ENCODE measurements around the gene CDK4. TPM values are rescaled to one million over a fixed set of nuclear protein-coding genes. Genes with fewer than 3 reads are reported as not detected.

Gene CDK4
- total RNA-seq, 3 donors from 2014 or later, result 41.4 to 62.7 (median 60.2) TPM

DNA sequence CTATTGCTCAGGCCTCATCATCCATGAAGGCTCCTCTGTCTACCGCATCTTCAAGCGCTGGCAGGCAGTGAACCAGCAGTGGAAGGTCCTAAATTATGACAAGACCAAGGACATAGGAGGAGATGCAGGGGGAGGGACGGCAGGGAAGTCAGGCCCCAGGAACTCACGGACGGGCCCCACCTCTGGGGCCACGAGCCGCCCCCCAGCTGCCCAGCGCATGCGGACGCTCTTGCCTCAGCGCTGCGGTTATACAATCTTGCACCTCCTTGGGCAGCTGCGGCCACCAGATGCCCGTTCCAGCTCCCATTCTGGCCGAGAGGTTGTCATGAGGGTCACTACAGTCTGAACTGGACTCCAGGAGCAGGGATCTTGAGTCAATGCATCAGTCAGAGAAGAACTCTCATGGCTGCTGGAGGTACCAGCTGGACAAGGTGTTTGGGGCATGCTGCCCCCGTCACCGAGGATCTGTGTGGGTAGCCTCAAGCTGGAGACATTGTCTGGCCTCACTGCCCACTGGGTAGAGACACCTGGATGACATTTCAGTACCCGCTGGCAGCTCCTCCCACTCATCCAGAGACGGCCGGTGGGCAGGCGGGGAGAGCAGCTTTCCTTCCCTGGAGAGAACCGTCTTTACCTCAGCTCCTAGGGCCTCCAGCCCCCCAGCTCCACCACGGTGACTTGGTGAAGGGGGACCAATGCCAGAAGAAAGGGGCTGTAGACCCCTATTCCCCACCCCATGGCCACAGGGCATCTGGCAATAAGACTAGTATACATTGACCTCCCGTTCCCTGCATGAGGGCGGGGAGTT, 6.6 kb upstream of the CDK4 start:
- intact Hi-C loops (cut with DNase I, micrococcal nuclease), result no loop called here
- TF ChIP-seq, protein P1, sequence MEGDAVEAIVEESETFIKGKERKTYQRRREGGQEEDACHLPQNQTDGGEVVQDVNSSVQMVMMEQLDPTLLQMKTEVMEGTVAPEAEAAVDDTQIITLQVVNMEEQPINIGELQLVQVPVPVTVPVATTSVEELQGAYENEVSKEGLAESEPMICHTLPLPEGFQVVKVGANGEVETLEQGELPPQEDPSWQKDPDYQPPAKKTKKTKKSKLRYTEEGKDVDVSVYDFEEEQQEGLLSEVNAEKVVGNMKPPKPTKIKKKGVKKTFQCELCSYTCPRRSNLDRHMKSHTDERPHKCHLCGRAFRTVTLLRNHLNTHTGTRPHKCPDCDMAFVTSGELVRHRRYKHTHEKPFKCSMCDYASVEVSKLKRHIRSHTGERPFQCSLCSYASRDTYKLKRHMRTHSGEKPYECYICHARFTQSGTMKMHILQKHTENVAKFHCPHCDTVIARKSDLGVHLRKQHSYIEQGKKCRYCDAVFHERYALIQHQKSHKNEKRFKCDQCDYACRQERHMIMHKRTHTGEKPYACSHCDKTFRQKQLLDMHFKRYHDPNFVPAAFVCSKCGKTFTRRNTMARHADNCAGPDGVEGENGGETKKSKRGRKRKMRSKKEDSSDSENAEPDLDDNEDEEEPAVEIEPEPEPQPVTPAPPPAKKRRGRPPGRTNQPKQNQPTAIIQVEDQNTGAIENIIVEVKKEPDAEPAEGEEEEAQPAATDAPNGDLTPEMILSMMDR (IDR thresholded peaks at IDR 0.05), result no peak

DNA sequence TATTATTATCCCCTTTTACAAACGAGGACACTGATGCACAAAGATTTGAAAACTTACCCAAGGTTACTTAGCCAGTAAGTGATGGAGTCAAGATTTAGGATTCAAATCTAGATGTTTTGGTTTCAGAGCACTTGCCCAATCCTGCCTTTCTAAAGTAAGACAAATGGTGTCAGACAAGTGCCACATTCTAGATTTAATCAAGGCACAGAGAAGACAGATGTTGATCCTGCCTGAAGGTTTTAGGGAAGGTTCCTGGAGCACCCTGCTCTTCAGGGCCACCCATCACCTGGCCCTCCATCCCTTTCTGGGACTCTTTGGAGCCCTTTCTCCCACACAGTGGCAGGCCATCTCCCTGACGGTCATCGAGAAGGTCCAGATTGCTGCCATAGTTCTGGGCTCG, 5.7 kb upstream of the CDK4 start:
- intact Hi-C loops (cut with DNase I, micrococcal nuclease), result no loop called here
- ATAC-seq, result no peak
- no peak for DNase-seq
- no peaks in the 10 kb centered on the region for H3K9me3 ChIP-seq
- no peak overlapping the region for H3K4me3 ChIP-seq
- TF ChIP-seq, protein P1 (IDR thresholded peaks at IDR 0.05), result no peak
- peaks cover 31% of the 10 kb centered on the region for H3K4me1 ChIP-seq (ENCODE audit: low read depth)
- no peaks in the 10 kb centered on the region for H3K36me3 ChIP-seq (ENCODE audit: low read depth)

More for the DNA sequence above, 6.6 kb upstream of the CDK4 start:
- H3K9me3 ChIP-seq, result no peaks in the 10 kb centered on the region
- H3K36me3 ChIP-seq (ENCODE audit: low read depth), result no peaks in the 10 kb centered on the region
- H3K4me3 ChIP-seq, result no peak overlapping the region
- DNase-seq (no peak), ATAC-seq (no peak)
- peaks cover 21% of the 10 kb centered on the region for H3K4me1 ChIP-seq (ENCODE audit: low read depth)

DNA sequence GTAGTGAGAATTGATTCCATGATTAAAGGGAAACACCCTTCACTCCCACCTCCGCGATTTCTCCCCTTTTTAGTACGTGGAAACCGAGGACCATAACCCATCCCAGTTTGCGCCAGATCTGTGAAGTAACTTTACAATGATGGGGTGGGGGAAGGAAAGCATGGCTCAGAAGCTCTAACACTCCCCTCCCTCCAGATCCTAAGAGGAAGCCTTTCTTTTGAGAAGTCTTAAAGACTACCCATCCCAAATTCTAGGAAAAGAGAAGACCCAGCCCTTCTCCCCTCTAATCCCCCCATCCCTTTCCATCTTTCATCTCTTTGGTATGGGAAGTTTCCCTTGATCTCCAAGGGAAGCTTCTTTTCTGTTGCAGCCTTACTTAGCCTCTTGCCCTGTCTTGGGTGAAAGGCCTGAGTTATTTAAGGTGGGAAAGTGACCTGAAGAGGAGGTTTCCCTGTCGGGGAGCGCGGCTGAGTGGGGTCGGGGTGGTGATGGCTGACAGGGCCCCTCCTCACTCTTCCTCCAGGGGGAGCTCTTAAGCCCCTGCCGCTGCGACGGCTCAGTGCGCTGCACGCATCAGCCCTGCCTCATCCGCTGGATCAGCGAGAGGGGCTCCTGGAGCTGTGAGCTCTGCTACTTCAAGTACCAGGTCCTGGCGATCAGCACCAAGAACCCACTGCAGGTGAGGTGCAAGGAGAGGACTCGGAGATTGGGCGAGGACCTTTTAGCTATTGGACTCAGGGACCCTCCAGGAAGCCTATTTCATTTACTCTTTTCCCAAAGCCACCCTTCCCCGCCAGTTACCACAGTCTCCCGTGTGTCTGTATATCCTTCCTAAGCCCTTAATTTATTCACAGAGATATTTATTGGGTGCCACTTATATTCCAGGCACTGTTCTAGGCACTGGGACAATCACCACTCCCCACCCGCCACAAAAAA, 4.6 kb upstream of the CDK4 start:
- peak; percentile 67 to 81 (median 73) for DNase-seq
- Histone ChIP-seq H3K9me3 (no peaks in the 10 kb centered on the region), H3K4me1 (ENCODE audit: low read depth) (peaks cover 35% of the 10 kb centered on the region), H3K4me3 (no peak overlapping the region), H3K36me3 (ENCODE audit: low read depth) (no peaks in the 10 kb centered on the region)
- intact Hi-C loops (cut with DNase I, micrococcal nuclease), result no loop called here
- TF ChIP-seq, protein P1 (IDR thresholded peaks at IDR 0.05), result peak; percentile 66
- ATAC-seq, result peak; percentile 21

DNA sequence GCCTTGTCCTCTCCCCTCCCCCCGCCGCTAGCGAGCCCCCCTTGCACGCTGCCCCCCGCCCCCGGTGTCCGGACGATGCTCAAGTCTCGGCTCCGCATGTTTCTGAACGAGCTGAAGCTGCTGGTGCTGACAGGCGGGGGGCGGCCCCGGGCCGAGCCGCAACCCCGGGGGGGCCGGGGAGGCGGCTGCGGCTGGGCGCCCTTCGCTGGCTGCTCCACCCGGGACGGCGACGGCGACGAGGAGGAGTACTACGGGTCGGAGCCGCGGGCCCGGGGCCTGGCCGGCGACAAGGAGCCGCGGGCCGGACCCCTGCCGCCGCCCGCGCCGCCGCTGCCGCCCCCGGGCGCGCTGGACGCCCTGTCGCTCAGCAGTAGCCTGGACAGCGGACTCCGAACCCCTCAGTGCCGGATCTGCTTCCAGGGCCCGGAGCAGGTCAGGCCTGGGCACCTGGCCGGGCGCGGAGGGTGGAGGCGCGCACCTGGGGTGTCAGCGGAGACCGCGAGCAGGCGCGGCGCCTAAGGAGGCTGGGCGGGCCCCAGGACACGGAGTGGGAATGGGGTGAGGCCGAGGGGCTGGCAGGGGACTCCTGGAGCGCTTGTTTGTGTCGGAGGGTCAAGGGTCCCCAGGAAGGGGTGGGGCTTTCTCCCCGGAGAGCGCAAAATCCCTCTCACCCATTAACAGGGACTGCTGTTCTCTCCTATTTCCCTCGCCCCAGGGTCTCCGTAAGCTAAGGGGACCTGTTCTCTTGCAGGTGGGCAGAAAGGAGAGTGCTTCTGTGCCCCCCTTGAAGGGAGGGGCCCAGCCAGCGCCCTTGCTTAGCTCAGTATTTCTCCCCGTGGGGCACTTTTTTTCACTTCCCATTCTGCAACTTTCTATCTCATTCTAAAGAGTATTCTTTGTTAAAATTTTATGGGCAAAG, 3.6 kb upstream of the CDK4 start:
- intact Hi-C loops (cut with DNase I, micrococcal nuclease), result no loop called here
- no peaks in the 10 kb centered on the region for H3K9me3 ChIP-seq
- ATAC-seq (peak; percentile 14), DNase-seq (peak; percentile 61 to 82 (median 79))
- H3K4me3 ChIP-seq, result peak overlapping the region; percentile 50
- H3K36me3 ChIP-seq (ENCODE audit: low read depth), result no peaks in the 10 kb centered on the region
- peaks cover 42% of the 10 kb centered on the region for H3K4me1 ChIP-seq (ENCODE audit: low read depth)
- TF ChIP-seq, protein P1 (IDR thresholded peaks at IDR 0.05), result no peak

DNA sequence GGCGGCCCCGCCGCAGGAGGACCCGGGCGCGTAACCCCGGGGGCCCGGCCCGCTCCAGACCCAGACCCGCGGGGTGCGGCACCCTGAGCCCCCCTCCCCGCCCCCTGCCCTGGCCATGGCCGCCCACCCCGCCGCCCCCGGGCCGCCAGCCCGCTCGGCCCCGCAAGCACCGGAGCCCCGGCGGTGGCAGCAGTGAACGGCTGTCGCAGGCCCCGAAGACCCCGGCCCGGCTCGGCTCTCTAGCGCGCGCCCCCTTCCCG, 3.0 kb upstream of the CDK4 start:
- TF ChIP-seq, protein P1 (IDR thresholded peaks at IDR 0.05), result no peak
- ATAC-seq, result no peak
- intact Hi-C loops (cut with DNase I, micrococcal nuclease), result no loop called here
- Histone ChIP-seq H3K36me3 (ENCODE audit: low read depth) (no peaks in the 10 kb centered on the region), H3K4me3 (peak overlapping the region; percentile 50), H3K4me1 (ENCODE audit: low read depth) (peaks cover 42% of the 10 kb centered on the region), H3K9me3 (no peaks in the 10 kb centered on the region)
- DNase-seq, result no peak

Data from mucosa of descending colon (tissue), 3 donors.